DND-41 (cell line): ENCODE results near the gene MGA.
A peak's percentile ranks its signal among the peaks of the same experiment; 100 is the strongest.

Source experiments
- ATAC-seq: fragments of 200-7000 bp; cut with Tn5 transposase; 3 replicates; pipeline ENCODE4 v1.9.1; 2021; ENCODE audit warnings: low read depth; ENCODE audit not compliant: insufficient read depth
- DNase-seq: peaks from one replicate; pipeline ENCODE4 v3.0.0-alpha.2; 2020
- H2AFZ ChIP-seq: 2 replicates; pipeline ENCODE4 v1.6.0; 2012; ENCODE audit warnings: low read depth, low read length
- H3K27ac ChIP-seq: 2 replicates; pipeline ENCODE4 v1.5.1; 2012; ENCODE audit warnings: low read length, inconsistent platforms
- H3K27me3 ChIP-seq: fragments of 200-600 bp; sonication (generic); 2 replicates; pipeline ENCODE4 v1.6.0; 2012; ENCODE audit warnings: low read length, mild to moderate bottlenecking, inconsistent platforms; ENCODE audit not compliant: insufficient read depth, poor library complexity
- H3K36me3 ChIP-seq: 2 replicates; pipeline ENCODE4 v1.5.1; 2012; ENCODE audit warnings: low read length, inconsistent platforms; ENCODE audit not compliant: insufficient read depth
- H3K4me1 ChIP-seq: 2 replicates; pipeline ENCODE4 v1.5.1; 2012; ENCODE audit warnings: mild to moderate bottlenecking, low read length; ENCODE audit not compliant: insufficient read depth
- H3K4me2 ChIP-seq: 2 replicates; pipeline ENCODE4 v1.6.0; 2012; ENCODE audit warnings: mild to moderate bottlenecking, moderate library complexity, low read length, inconsistent platforms; ENCODE audit not compliant: insufficient read depth
- H3K4me3 ChIP-seq, 2 experiments: fragments of 200-600 bp in 1 of 2; shearing (Covaris generic) in 1 of 2; 2 replicates each; pipeline ENCODE4 v1.5.1; 2012 to 2016; ENCODE audit warnings: inconsistent platforms in 2 of 2, low read length in 2 of 2, mild to moderate bottlenecking in 2 of 2, low read depth in 1 of 2, moderate library complexity in 1 of 2
- H3K79me2 ChIP-seq: 2 replicates; pipeline ENCODE4 v1.6.0; 2012; ENCODE audit warnings: low read length, inconsistent platforms; ENCODE audit not compliant: insufficient read depth
- H3K9ac ChIP-seq: 2 replicates; pipeline ENCODE4 v1.6.0; 2012; ENCODE audit warnings: low read depth, mild to moderate bottlenecking, inconsistent platforms, low read length, moderate library complexity
- H3K9me3 ChIP-seq: 2 replicates; pipeline ENCODE4 v1.5.1; 2012; ENCODE audit warnings: low read length, moderate library complexity, mild to moderate bottlenecking, inconsistent platforms; ENCODE audit not compliant: insufficient read depth, severe bottlenecking
- H4K20me1 ChIP-seq: 2 replicates; pipeline ENCODE4 v1.6.0; 2012; ENCODE audit warnings: low read length; ENCODE audit not compliant: insufficient read depth
- EZH2 ChIP-seq: IDR thresholded peaks from 3 replicates; pipeline ENCODE4 v1.6.1; 2012; ENCODE audit warnings: borderline replicate concordance, low read depth, mild to moderate bottlenecking, moderate library complexity, low read length, inconsistent platforms; ENCODE audit not compliant: severe bottlenecking
- TF ChIP-seq, protein P1 (sequence below): IDR thresholded peaks from 2 replicates; pipeline ENCODE4 v1.5.1; 2012; ENCODE audit warnings: borderline replicate concordance, low read length, moderate library complexity, mild to moderate bottlenecking; ENCODE audit not compliant: poor library complexity, severe bottlenecking; ENCODE audit errors: extremely low read depth

The MGA gene

DNA sequence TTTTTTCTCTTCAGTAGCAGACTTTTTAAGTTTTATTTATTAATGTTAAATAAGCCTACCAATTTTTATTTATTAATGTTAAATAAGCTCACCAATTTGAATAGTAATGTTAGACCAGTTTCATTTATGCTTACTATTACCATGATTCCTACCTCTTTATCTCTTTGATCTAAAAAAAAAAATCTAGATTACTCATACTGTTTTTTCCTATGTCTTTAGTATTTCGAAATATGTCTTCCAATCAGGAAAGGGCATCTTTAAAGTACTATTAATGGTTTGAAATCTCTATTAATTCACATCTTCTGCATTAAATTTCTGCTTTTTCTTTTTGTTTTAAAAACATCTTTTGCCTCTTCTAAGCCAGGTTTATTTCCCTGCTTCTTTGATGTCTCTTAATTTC, 86.6 kb downstream of the MGA start:
- DNase-seq (no peak), ATAC-seq (no peak)

DNA sequence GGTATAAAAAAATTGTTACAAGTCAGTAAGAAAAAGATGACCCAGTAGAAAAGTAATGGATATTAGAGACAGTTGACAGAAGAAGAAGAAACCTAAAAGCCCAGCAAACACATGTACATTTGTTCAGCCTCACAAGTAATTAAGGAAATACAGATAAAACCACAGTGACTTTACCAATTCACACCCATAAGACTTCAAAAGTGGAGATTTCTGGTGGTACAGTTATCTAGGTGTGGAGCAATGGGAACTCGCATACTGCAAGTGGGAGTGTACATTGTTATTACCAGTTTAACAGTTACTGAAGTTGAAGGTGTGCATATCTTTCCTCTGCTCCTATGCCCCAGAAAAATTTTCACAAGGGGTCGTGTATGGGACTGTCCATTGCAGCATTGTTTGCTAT, 96.0 kb downstream of the MGA start:
- TF ChIP-seq EZH2: no peak
- TF ChIP-seq, protein P1, sequence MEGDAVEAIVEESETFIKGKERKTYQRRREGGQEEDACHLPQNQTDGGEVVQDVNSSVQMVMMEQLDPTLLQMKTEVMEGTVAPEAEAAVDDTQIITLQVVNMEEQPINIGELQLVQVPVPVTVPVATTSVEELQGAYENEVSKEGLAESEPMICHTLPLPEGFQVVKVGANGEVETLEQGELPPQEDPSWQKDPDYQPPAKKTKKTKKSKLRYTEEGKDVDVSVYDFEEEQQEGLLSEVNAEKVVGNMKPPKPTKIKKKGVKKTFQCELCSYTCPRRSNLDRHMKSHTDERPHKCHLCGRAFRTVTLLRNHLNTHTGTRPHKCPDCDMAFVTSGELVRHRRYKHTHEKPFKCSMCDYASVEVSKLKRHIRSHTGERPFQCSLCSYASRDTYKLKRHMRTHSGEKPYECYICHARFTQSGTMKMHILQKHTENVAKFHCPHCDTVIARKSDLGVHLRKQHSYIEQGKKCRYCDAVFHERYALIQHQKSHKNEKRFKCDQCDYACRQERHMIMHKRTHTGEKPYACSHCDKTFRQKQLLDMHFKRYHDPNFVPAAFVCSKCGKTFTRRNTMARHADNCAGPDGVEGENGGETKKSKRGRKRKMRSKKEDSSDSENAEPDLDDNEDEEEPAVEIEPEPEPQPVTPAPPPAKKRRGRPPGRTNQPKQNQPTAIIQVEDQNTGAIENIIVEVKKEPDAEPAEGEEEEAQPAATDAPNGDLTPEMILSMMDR: no peak
- no peak overlapping the region for H3K27ac ChIP-seq
- H3K36me3 ChIP-seq: peaks cover 21% of the 10 kb centered on the region; the same call in 1 of the 2 replicates

More for the DNA sequence above, 86.6 kb downstream of the MGA start:
- Histone ChIP-seq H3K9me3 (no peaks in the 10 kb centered on the region), H3K4me2 (no peak overlapping the region), H3K27ac (no peak overlapping the region), H3K27me3 (no peaks in the 10 kb centered on the region), H3K79me2 (0 out of 2 replicates have a peak, but pooled peaks cover 1% of the 10 kb centered on the region), H2AFZ (no peak overlapping the region), H3K4me1 (no peaks in the 10 kb centered on the region), H3K36me3 (peaks cover 37% of the 10 kb centered on the region), H3K9ac (no peak overlapping the region), H3K4me3 (no peak overlapping the region), H4K20me1 (no peaks in the 10 kb centered on the region)
- TF ChIP-seq EZH2: no peak
- TF ChIP-seq, protein P1: no peak

DNA sequence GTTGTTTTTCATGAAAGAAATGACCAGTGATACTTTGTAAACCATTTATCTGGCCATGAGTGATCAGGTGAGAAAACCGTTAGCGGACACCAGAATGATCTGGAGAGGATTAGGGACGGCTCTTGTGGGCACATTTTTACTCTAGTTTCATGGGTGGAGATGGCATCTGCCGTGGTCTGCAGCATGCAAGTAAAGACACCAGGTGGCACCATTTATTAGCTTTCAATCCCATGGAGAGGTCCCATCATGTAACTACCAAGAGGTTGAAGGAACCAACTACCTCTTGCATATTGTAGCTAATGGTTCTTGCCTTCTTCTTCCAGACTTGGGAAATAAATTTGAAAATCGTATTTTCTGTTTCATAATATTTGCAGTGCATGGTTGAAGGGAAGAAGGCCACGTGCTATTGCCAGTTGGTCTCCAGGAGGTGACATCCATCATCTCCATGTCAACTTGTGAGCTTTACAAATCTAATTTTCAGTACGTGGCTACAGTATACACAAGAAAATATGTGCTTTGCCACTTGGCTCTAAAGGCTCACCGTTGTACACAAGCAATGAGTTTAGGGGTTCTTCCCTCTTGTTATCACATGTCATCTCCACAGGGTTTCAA, 112.6 kb downstream of the MGA start:
- no peak overlapping the region for H2AFZ ChIP-seq
- peak overlapping the region; percentile 68 for H3K27ac ChIP-seq
- H3K79me2 ChIP-seq: peaks cover 29% of the 10 kb centered on the region
- no peaks in the 10 kb centered on the region for H4K20me1 ChIP-seq
- peaks cover 45% of the 10 kb centered on the region for H3K4me1 ChIP-seq
- H3K27me3 ChIP-seq: no peaks in the 10 kb centered on the region
- H3K4me2 ChIP-seq: peak overlapping the region; percentile 95
- H3K4me3 ChIP-seq: peak overlapping the region in 1 of 2 experiments; percentile 92; a peak in 1 of 4 replicates
- no peaks in the 10 kb centered on the region; the same call in 1 of the 2 replicates for H3K36me3 ChIP-seq
- DNase-seq: peak; percentile 67
- peak; percentile 32 for ATAC-seq
- peak overlapping the region; percentile 73 for H3K9ac ChIP-seq
- H3K9me3 ChIP-seq: no peaks in the 10 kb centered on the region
- TF ChIP-seq, protein P1: peak; percentile 88
- no peak for TF ChIP-seq EZH2

More for the DNA sequence above, 96.0 kb downstream of the MGA start:
- Histone ChIP-seq H2AFZ (no peak overlapping the region), H4K20me1 (no peaks in the 10 kb centered on the region), H3K27me3 (no peaks in the 10 kb centered on the region), H3K4me2 (no peak overlapping the region), H3K9ac (no peak overlapping the region), H3K79me2 (0 out of 2 replicates have a peak, but pooled peaks cover 1% of the 10 kb centered on the region), H3K4me1 (no peaks in the 10 kb centered on the region), H3K4me3 (no peak overlapping the region), H3K9me3 (no peaks in the 10 kb centered on the region)
- ATAC-seq (no peak), DNase-seq (no peak)
